Measurements from ENCODE around the gene MPRIP. TPM values are rescaled to one million over a fixed set of nuclear protein-coding genes. Genes with fewer than 3 reads are reported as not detected.

Gene MPRIP
- total and polyA plus RNA-seq, 8 donors = 80.2 to 518 (median 190) TPM

GRCh38 chr17:17179371-17179827 lies 137.1 kb downstream of the MPRIP start:
- intact Hi-C loops (cut with DNase I; ENCODE audit: low total_unique reads) = no loop called here
- Histone ChIP-seq H3K9me3 (no peaks in the 10 kb centered on the region), H3K27me3 (no peaks in the 10 kb centered on the region), H3K4me1 (peaks cover 0 to 9% (median under 1%) of the 10 kb centered on the region in 4 donors), H3K36me3 (peaks cover 81 to 100% (median 100%) of the 10 kb centered on the region in 4 donors), H3K4me3 (no peak overlapping the region), H3K27ac (no peak overlapping the region)
- TF ChIP-seq POLR2AphosphoS5 (IDR thresholded peaks at IDR 0.05) (no peak), CTCF (IDR thresholded peaks at IDR 0.05) (no peak), POLR2A (IDR thresholded peaks at IDR 0.05) (no peak), EP300 (IDR thresholded peaks at IDR 0.05) (no peak)
- DNase-seq = no peak
- 70 to 88% (median 82%) methylated on average over 2 of the region's 2 CpGs for WGBS, 5 donors

DNA sequence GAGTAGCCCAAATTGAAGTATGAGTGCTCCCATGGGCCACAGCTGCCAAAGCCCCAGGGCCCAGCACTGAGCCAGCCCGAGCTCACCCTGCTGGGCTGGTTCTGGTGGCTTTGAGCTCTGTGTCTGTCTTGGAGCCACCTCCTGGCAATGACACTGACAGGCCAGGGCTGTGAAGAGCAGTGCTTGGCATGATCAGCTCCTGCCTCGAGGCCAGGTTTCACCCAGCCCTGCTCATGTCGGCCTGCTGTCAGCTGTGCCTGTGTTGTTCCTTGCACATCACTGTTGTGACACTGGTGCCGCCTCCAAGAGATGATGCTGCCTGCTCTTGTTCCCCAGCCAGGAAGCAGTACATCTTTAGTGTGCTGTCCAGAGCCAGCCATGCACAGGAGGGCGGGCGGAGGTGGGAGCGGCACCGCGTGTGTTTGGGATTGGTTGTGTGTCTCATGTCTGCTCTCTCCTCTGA lies 137.9 kb downstream of the MPRIP start:
- H3K9me3 ChIP-seq = no peaks in the 10 kb centered on the region
- 91 to 94% (median 92%) methylated on average over 1 to 9 of the region's 9 CpGs for WGBS, 5 donors
- H3K27me3 ChIP-seq = no peaks in the 10 kb centered on the region
- H3K27ac ChIP-seq = no peak overlapping the region
- H3K4me3 ChIP-seq = no peak overlapping the region
- TF ChIP-seq CTCF (IDR thresholded peaks at IDR 0.05) (no peak), POLR2A (IDR thresholded peaks at IDR 0.05) (no peak), EP300 (IDR thresholded peaks at IDR 0.05) (no peak), POLR2AphosphoS5 (IDR thresholded peaks at IDR 0.05) (no peak)
- intact Hi-C loops (cut with DNase I; ENCODE audit: low total_unique reads) = no loop called here
- peaks cover 75 to 100% (median 96%) of the 10 kb centered on the region in 4 donors for H3K36me3 ChIP-seq
- H3K4me1 ChIP-seq = peaks cover 0 to 17% (median 7%) of the 10 kb centered on the region in 4 donors
- no peak for DNase-seq

DNA sequence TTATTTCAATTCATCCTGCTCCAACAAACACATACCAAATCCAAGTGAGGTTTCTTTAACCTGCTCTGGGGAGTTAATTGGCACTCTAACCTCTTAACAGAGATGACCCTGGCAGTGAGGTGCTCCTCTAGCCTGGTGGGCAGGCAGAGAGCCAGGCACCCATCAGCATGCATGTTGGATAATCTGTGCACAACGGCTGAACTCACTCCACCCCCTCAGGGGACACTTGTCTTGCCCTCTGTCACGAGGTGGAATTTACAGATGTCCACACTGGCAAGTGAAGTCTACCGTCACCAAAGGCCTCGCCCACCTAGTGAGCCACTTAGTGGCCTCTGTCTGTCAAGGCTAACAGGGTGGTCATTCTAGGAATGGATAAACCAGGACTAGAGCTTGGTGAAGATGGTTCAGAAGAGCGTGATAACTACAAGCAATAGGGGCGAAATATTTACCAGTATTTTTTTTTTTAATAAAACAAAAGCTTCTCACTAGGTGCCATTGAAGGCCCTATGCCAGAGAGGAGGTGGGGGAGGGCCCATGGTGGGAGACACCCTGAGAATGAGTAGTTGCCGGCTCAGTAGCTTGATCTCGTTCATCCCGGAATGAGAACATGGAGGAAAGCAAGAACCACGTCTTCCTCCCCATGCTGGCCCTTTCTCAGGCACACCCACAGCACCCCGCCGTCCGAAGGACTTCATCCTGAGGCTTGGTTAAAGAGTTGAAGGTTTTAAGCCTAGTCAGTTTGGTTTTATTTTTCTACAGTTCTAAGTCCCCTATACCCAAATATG lies 138.7 kb downstream of the MPRIP start:
- no peak for DNase-seq
- Histone ChIP-seq H3K27me3 (no peaks in the 10 kb centered on the region), H3K36me3 (peaks cover 67 to 98% (median 88%) of the 10 kb centered on the region in 4 donors), H3K4me3 (no peak overlapping the region), H3K27ac (no peak overlapping the region), H3K9me3 (no peaks in the 10 kb centered on the region), H3K4me1 (peaks cover 0 to 25% (median 15%) of the 10 kb centered on the region in 4 donors)
- intact Hi-C loops (cut with DNase I; ENCODE audit: low total_unique reads) = no loop called here
- WGBS, 5 donors = 78 to 85% (median 84%) methylated on average over 13 of the region's 13 CpGs
- TF ChIP-seq POLR2AphosphoS5 (IDR thresholded peaks at IDR 0.05) (no peak), CTCF (IDR thresholded peaks at IDR 0.05) (no peak), EP300 (IDR thresholded peaks at IDR 0.05) (no peak), POLR2A (IDR thresholded peaks at IDR 0.05) (no peak)

DNA sequence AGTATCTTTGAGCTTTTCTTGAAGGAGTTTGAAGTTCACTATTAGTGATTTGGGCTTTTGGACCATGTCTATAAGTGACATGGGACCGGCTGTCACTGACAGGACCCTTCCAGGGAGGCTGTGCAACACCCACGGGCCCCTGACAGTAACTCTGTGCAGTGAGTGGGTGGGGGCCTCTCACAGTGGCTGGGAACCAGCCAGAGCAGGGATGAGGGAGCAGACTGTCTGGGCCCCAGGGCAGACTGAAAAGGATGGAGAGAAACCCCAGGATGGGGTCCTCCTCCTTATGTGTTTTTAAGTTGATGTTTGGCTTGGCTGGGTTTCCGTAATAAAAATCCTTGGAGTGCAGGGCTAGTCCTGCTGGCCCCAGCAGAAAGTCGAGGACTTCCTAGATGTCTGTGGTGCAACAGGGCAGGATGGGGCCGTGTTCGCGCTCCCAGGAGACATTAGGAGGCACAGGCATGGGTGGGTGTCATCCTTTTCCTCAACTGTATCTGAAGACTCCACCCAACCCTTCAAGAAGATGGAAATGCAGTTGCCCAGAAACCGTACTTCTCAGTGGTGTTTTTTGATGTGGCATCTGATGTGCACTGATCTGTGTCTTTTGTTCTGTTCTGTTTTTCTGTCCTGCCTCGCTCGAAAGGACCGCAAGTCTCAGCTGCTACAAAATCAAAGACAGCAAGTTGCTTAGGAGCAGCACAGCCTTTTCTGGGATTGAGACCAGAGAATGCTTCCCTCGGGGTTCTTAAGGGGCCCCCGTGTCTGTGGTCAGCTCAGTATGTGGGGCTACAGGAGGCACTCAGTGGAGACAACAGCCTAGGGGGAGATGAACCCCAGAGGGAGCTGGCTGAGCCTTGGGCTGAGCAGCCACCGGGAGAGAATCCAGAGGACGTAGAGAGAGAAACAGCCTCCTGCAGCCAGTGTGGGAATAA lies 139.7 kb downstream of the MPRIP start:
- no peak overlapping the region for H3K27ac ChIP-seq
- H3K4me1 ChIP-seq = peaks cover 7 to 35% (median 25%) of the 10 kb centered on the region in 4 donors
- WGBS, 5 donors = 78 to 87% (median 84%) methylated on average over 15 of the region's 15 CpGs
- intact Hi-C loops (cut with DNase I; ENCODE audit: low total_unique reads) = no loop called here
- no peaks in the 10 kb centered on the region for H3K27me3 ChIP-seq
- peaks cover 57 to 96% (median 83%) of the 10 kb centered on the region in 4 donors for H3K36me3 ChIP-seq
- H3K4me3 ChIP-seq = no peak overlapping the region
- no peak for TF ChIP-seq CTCF (IDR thresholded peaks at IDR 0.05)
- peak in 1 of 2 donors; percentile 41 for DNase-seq
- no peaks in the 10 kb centered on the region for H3K9me3 ChIP-seq
